ENCODE results near the gene OBSCN.
"Not testable (repeated sequence)": the region's sequence is repeated elsewhere in the genome, so short reads cannot be mapped to it uniquely, and the experiment has no call there.

OBSCN gene

GRCh38 chr1:228226141-228226874, 18.5 kb downstream of the OBSCN start:
- no peak for DNase-seq (ENCODE audit: low read depth in 3 of 3)

GRCh38 chr1:228226956-228227791, 19.3 kb downstream of the OBSCN start:
- DNase-seq (ENCODE audit: low read depth in 3 of 3): no peak

- not testable (repeated sequence) for DNase-seq (ENCODE audit: low read depth in 3 of 3)
Observed at GRCh38 chr1:228228147-228228546, 20.3 kb downstream of the OBSCN start.

- DNase-seq (ENCODE audit: low read depth in 3 of 3): no peak
Observed at GRCh38 chr1:228228601-228229074, 20.8 kb downstream of the OBSCN start.

GRCh38 chr1:228231189-228231588, 23.3 kb downstream of the OBSCN start:
- DNase-seq (ENCODE audit: low read depth in 3 of 3): no peak

GRCh38 chr1:228233136-228233535, 25.3 kb downstream of the OBSCN start:
- DNase-seq (ENCODE audit: low read depth in 3 of 3): no peak

- no peak for DNase-seq (ENCODE audit: low read depth in 3 of 3)
Observed at GRCh38 chr1:228234921-228235320, 27.1 kb downstream of the OBSCN start.

- peak in 1 of 3 experiments; percentile 31 for DNase-seq (ENCODE audit: low read depth in 3 of 3)
Observed at GRCh38 chr1:228236744-228237143, 28.9 kb downstream of the OBSCN start.

GRCh38 chr1:228238007-228238406, 30.2 kb downstream of the OBSCN start:
- DNase-seq (ENCODE audit: low read depth in 3 of 3): no peak

- DNase-seq (ENCODE audit: low read depth in 3 of 3): no peak
Observed at GRCh38 chr1:228238461-228238860, 30.6 kb downstream of the OBSCN start.

GRCh38 chr1:228240411-228241240, 32.8 kb downstream of the OBSCN start:
- DNase-seq (ENCODE audit: low read depth in 3 of 3): no peak

- no peak for DNase-seq (ENCODE audit: low read depth in 3 of 3)
Observed at GRCh38 chr1:228241259-228241658, 33.4 kb downstream of the OBSCN start.

- no peak for DNase-seq (ENCODE audit: low read depth in 3 of 3)
Observed at GRCh38 chr1:228242409-228242808, 34.6 kb downstream of the OBSCN start.

- DNase-seq (ENCODE audit: low read depth in 3 of 3): no peak
Observed at GRCh38 chr1:228243093-228243492, 35.2 kb downstream of the OBSCN start.

- DNase-seq (ENCODE audit: low read depth in 3 of 3): not testable (repeated sequence)
Observed at GRCh38 chr1:228243989-228244388, 36.1 kb downstream of the OBSCN start.

- no peak for DNase-seq (ENCODE audit: low read depth in 3 of 3)
Observed at GRCh38 chr1:228245111-228245510, 37.3 kb downstream of the OBSCN start.

GRCh38 chr1:228246216-228246900, 38.5 kb downstream of the OBSCN start:
- no peak for DNase-seq (ENCODE audit: low read depth in 3 of 3)

- no peak for DNase-seq (ENCODE audit: low read depth in 3 of 3)
Observed at GRCh38 chr1:228249513-228250305, 41.9 kb downstream of the OBSCN start.

GRCh38 chr1:228252476-228252875, 44.6 kb downstream of the OBSCN start:
- not testable (repeated sequence) for DNase-seq (ENCODE audit: low read depth in 3 of 3)

- no peak for DNase-seq (ENCODE audit: low read depth in 3 of 3)
Observed at GRCh38 chr1:228256626-228257375, 49.0 kb downstream of the OBSCN start.

Measured in stimulated activated CD4-positive, alpha-beta T cell treated with anti-CD3 and anti-CD28 coated beads, TNF-alpha, amount 100 ng/mL, for 24 hours (primary cell).